Measurements from ENCODE around the gene ARID1B.
"Not testable (repeated sequence)": the region's sequence is repeated elsewhere in the genome, so short reads cannot be mapped to it uniquely, and the experiment has no call there.

Gene ARID1B

GRCh38 chr6:157133856-157134255 is 356.7 kb downstream of the ARID1B start:
- DNase-seq (ENCODE audit: low spot score) = no peak

- no peak for DNase-seq (ENCODE audit: low spot score)
Measured at GRCh38 chr6:157134402-157135047, 357.3 kb downstream of the ARID1B start.

- DNase-seq (ENCODE audit: low spot score) = no peak
Measured at GRCh38 chr6:157135691-157136090, 358.5 kb downstream of the ARID1B start.

- no peak for DNase-seq (ENCODE audit: low spot score)
Measured at GRCh38 chr6:157137501-157137900, 360.3 kb downstream of the ARID1B start.

- DNase-seq (ENCODE audit: low spot score) = no peak
Measured at GRCh38 chr6:157139054-157139708, 362.0 kb downstream of the ARID1B start.

- peak; percentile 19 for DNase-seq (ENCODE audit: low spot score)
Measured at GRCh38 chr6:157143171-157143889, 366.2 kb downstream of the ARID1B start.

GRCh38 chr6:157143890-157144798 is 367.0 kb downstream of the ARID1B start:
- DNase-seq (ENCODE audit: low spot score) = no peak

GRCh38 chr6:157144859-157145568 is 367.8 kb downstream of the ARID1B start:
- no peak for DNase-seq (ENCODE audit: low spot score)

- DNase-seq (ENCODE audit: low spot score) = no peak
Measured at GRCh38 chr6:157145656-157146285, 368.6 kb downstream of the ARID1B start.

- not testable (repeated sequence) for DNase-seq (ENCODE audit: low spot score)
Measured at GRCh38 chr6:157147054-157148026, 370.2 kb downstream of the ARID1B start.

- DNase-seq (ENCODE audit: low spot score) = peak; percentile 88
Measured at GRCh38 chr6:157148391-157149323, 371.5 kb downstream of the ARID1B start.

GRCh38 chr6:157150076-157150475 is 372.9 kb downstream of the ARID1B start:
- DNase-seq (ENCODE audit: low spot score) = no peak

GRCh38 chr6:157151029-157151428 is 373.9 kb downstream of the ARID1B start:
- no peak for DNase-seq (ENCODE audit: low spot score)

GRCh38 chr6:157151989-157152388 is 374.8 kb downstream of the ARID1B start:
- DNase-seq (ENCODE audit: low spot score) = no peak

GRCh38 chr6:157152556-157152955 is 375.4 kb downstream of the ARID1B start:
- no peak for DNase-seq (ENCODE audit: low spot score)

- no peak for DNase-seq (ENCODE audit: low spot score)
Measured at GRCh38 chr6:157155804-157156203, 378.6 kb downstream of the ARID1B start.

- DNase-seq (ENCODE audit: low spot score) = no peak
Measured at GRCh38 chr6:157157258-157157657, 380.1 kb downstream of the ARID1B start.

- DNase-seq (ENCODE audit: low spot score) = no peak
Measured at GRCh38 chr6:157158456-157158855, 381.3 kb downstream of the ARID1B start.

- no peak for DNase-seq (ENCODE audit: low spot score)
Measured at GRCh38 chr6:157158897-157159296, 381.7 kb downstream of the ARID1B start.
